GM12878 (cell line): ENCODE data around the gene SLC4A9. TPM values are rescaled to one million over a fixed set of nuclear protein-coding genes. Genes with fewer than 3 reads are reported as not detected.

Experiments
- ATAC-seq: fragments of 200-7000 bp; cut with Tn5 transposase; 3 replicates; pipeline ENCODE4 v1.9.1; 2020; ENCODE audit warnings: mild to moderate bottlenecking, moderate library complexity
- BruUV-seq: library from RNA; stranded (reverse); fragments of 400-500 nt; replicated peaks from 2 replicates; lab custom pipeline; 2021; lab: Mats Ljungman, UMichigan
- CTCF ChIA-PET: fragments of 300-600 bp; sonication (Branson Sonifier 250); formaldehyde crosslinking; extraction: SDS; loops from one replicate; lab custom pipeline; 2021; ENCODE audit warnings: inconsistent platforms; lab: Yijun Ruan, JAX
- POLR2A ChIA-PET: fragments of 350-600 bp; formaldehyde crosslinking; extraction: SDS; loops from one replicate; lab custom pipeline; 2021; ENCODE audit warnings: inconsistent platforms; lab: Charles Lee
- RAD21 ChIA-PET: fragments of 300-600 bp; sonication (Branson Sonifier 250); formaldehyde crosslinking; loops from one replicate; lab custom pipeline; 2023; ENCODE audit warnings: antibody characterized with exemption; ENCODE audit not compliant: unreplicated experiment; lab: Charles Lee
- SMC1A ChIA-PET: fragments of 300-600 bp; sonication (Branson Sonifier 250); formaldehyde crosslinking; loops from one replicate; lab custom pipeline; 2023; ENCODE audit not compliant: unreplicated experiment, uncharacterized antibody; lab: Charles Lee
- DNase-seq: peaks from one replicate; pipeline ENCODE4 v3.0.0-alpha.2; 2011; ENCODE audit warnings: low read depth, low spot score
- FAIRE-seq: peaks from 3 replicates; lab custom pipeline; 2011; peaks lifted over from hg19 to GRCh38; lab: Jason Lieb, UNC
- H2AFZ ChIP-seq: 2 replicates; pipeline ENCODE4 v1.6.0; 2011; ENCODE audit warnings: low read depth, low read length, control low read depth; ENCODE audit not compliant: control insufficient read depth
- H3K27ac ChIP-seq: 2 replicates; pipeline ENCODE4 v1.5.1; 2011; ENCODE audit warnings: control low read depth; ENCODE audit not compliant: control insufficient read depth, insufficient read depth
- H3K27me3 ChIP-seq, 2 experiments: replicated peaks in 1 of 2; 2 replicates each; pipeline versions ENCODE4 v1.6.0 to v1.6.1; 2011; ENCODE audit warnings: low read length in 1 of 2; ENCODE audit not compliant: control insufficient read depth in 2 of 2, insufficient read depth in 2 of 2
- H3K36me3 ChIP-seq, 2 experiments: 2 replicates each; pipeline ENCODE4 v1.5.1; 2011; ENCODE audit warnings: low read length in 1 of 2; ENCODE audit not compliant: control insufficient read depth in 2 of 2, insufficient read depth in 2 of 2
- H3K4me1 ChIP-seq: 2 replicates; pipeline ENCODE4 v1.6.1; 2011; ENCODE audit warnings: mild to moderate bottlenecking, low read length, moderate library complexity, mixed read lengths; ENCODE audit not compliant: control insufficient read depth, insufficient read depth
- H3K4me2 ChIP-seq: 2 replicates; pipeline ENCODE4 v1.6.0; 2011; ENCODE audit warnings: control low read depth; ENCODE audit not compliant: control insufficient read depth, insufficient read depth
- H3K4me3 ChIP-seq: fragments of 200-600 bp; sonication (generic); 2 replicates; pipeline ENCODE4 v1.5.1; 2016
- H3K79me2 ChIP-seq: 2 replicates; pipeline ENCODE4 v1.6.0; 2011; ENCODE audit warnings: low read length; ENCODE audit not compliant: control insufficient read depth, insufficient read depth
- H3K9ac ChIP-seq: 2 replicates; pipeline ENCODE4 v1.8.0; 2011; ENCODE audit warnings: low read length, control low read depth, mixed read lengths; ENCODE audit not compliant: control insufficient read depth, insufficient read depth
- H3K9me3 ChIP-seq: replicated peaks from 3 replicates; pipeline ENCODE4 v1.5.1; 2011; ENCODE audit warnings: mild to moderate bottlenecking, low read length; ENCODE audit not compliant: control insufficient read depth, insufficient read depth
- H4K20me1 ChIP-seq: 2 replicates; pipeline ENCODE4 v1.6.0; 2011; ENCODE audit not compliant: control insufficient read depth, insufficient read depth
- CEBPB ChIP-seq, 2 experiments: fragments of 150-350 bp in 1 of 2; IDR thresholded peaks; 2 replicates each; pipeline ENCODE4 v1.6.1; 2012 to 2014; ENCODE audit warnings: low read depth in 2 of 2, low read length in 2 of 2, borderline replicate concordance in 1 of 2, inconsistent platforms in 1 of 2
- MEF2B ChIP-seq: fragments of 450-650 bp; IDR thresholded peaks from 2 replicates; pipeline ENCODE4 v1.6.1; 2018; ENCODE audit warnings: mild to moderate bottlenecking, moderate library complexity; ENCODE audit not compliant: partially characterized antibody, poor library complexity, severe bottlenecking
- MLLT1 ChIP-seq: fragments of 450-650 bp; IDR thresholded peaks from 2 replicates; pipeline ENCODE4 v1.6.1; 2016; ENCODE audit warnings: mild to moderate bottlenecking
- NKRF ChIP-seq: fragments of 450-650 bp; conservative IDR thresholded peaks from 2 replicates; pipeline ENCODE4 v1.6.1; 2017; ENCODE audit warnings: mild to moderate bottlenecking, moderate library complexity
- RELB ChIP-seq: fragments of 450-650 bp; IDR thresholded peaks from 2 replicates; pipeline ENCODE4 v1.6.1; 2017; ENCODE audit warnings: low read depth, mild to moderate bottlenecking, moderate library complexity
- STAT3 ChIP-seq: IDR thresholded peaks from 2 replicates; pipeline ENCODE4 v1.6.1; 2011; ENCODE audit warnings: low read depth, low read length, improper control_type of control experiment
- TAF1 ChIP-seq: IDR thresholded peaks from 2 replicates; pipeline ENCODE4 v1.6.1; 2011; ENCODE audit warnings: mild to moderate bottlenecking, low read depth, low read length, borderline replicate concordance
- WGBS: methylation state at CpG from one replicate; pipeline ENCODE4 v1.1.6; 2016; ENCODE audit warnings: low lambda C conversion rate; ENCODE audit not compliant: insufficient replicate concordance, insufficient coverage; ENCODE audit errors: missing lambda C conversion rate; 5-methylcytosine and 5-hydroxymethylcytosine counted together
- in situ Hi-C: fragments of 300-500 bp; cut with MboI; formaldehyde crosslinking; loops from 9 replicates; pipeline ENCODE4 v1.14.3; 2018; ENCODE audit warnings: mixed read lengths
- intact Hi-C: fragments of 100-400 bp; cut with micrococcal nuclease; formaldehyde crosslinking; loops from one replicate; pipeline ENCODE4 v1.14.2; 2022; ENCODE audit not compliant: unreplicated experiment
- polyA plus RNA-seq, 11 experiments: library from polyadenylated mRNA; depleted of rRNA in 4 of 11; unstranded in 6 of 11; stranded (reverse) in 5 of 11; fragments of >200 nt; fragmentation: Nextera tagmentation in 4 of 11; fragmentation: Illumina TruSeq in 1 of 11; extraction: Ambion mirVana in 4 of 11; extraction: Trizol in 1 of 11; gene quantifications; 1 replicate in 1 of 11; 2 replicates in 10 of 11; pipeline versions ENCODE4 v1.2.1 to v1.2.3, GENCODE V29; 2011 to 2016; ENCODE audit warnings: inconsistent platforms in 2 of 11, missing spikeins in 2 of 11, low read depth in 1 of 11
- total RNA-seq, 4 experiments: library from RNA; depleted of rRNA in 3 of 4; stranded (reverse); fragments of >200 nt in 3 of 4; fragmentation: Illumina TruSeq in 1 of 4; extraction: Trizol in 1 of 4; gene quantifications; 2 replicates each; pipeline versions ENCODE4 v1.2.1 to v1.2.3, GENCODE V29; 2013 to 2021
- TF ChIP-seq, protein P1 (sequence below): fragments of 450-650 bp; IDR thresholded peaks from 2 replicates; pipeline ENCODE4 v1.6.1; 2016; ENCODE audit warnings: mild to moderate bottlenecking
- TF ChIP-seq, protein P2 (sequence below): fragments of 450-650 bp; IDR thresholded peaks from 2 replicates; pipeline ENCODE4 v1.6.1; 2017; ENCODE audit warnings: borderline replicate concordance

Gene SLC4A9
- total and polyA plus RNA-seq, 10 of the 15 experiments (the other 5 are each of a cell fraction or from before 2014, with no cell fraction given), result 0.03 to 0.05 (median 0.05) TPM; not detected in 7

- DNase-seq, result peak; percentile 95
- Histone ChIP-seq H3K9ac (peak overlapping the region; percentile 90), H3K4me1 (no peaks in the 10 kb centered on the region; the same call in 1 of the 2 replicates), H3K27me3 (no peaks in the 10 kb centered on the region), H3K27ac (peak overlapping the region; percentile 98), H3K4me3 (peak overlapping the region; percentile 81), H3K36me3 (no peaks in the 10 kb centered on the region), H3K9me3 (no peaks in the 10 kb centered on the region), H3K4me2 (peak overlapping the region; percentile 5), H4K20me1 (no peaks in the 10 kb centered on the region), H2AFZ (peak overlapping the region; percentile 100), H3K79me2 (peaks cover 63% of the 10 kb centered on the region)
- WGBS, result under 1% methylated on average over 54 of the region's 54 CpGs
- RAD21 ChIA-PET, result interaction anchor here (0.6 to 1.4 kb wide), 8 partner anchors 28 to 318 kb away, joined by 3 to 5 read pairs (median 3); partner anchors contain the start of gene ZMAT2
- peak; percentile 81 for FAIRE-seq
- SMC1A ChIA-PET, result interaction anchor here (0.9 to 1.7 kb wide), 8 partner anchors 19 to 1107 kb away, joined by 3 to 5 read pairs (median 4); partner anchors contain the start of genes EIF4EBP3, IK and NDUFA2
- in situ Hi-C loops, result loop anchor here (25.0 kb wide), 1 partner anchor 1211 kb away; the partner anchor contains the start of gene DIAPH1
- BruUV-seq, result no TSS peak
- CTCF ChIA-PET, result interaction anchor here (0.8 to 1.4 kb wide), 5 partner anchors 28 to 318 kb away, joined by 3 read pairs; partner anchors contain the start of genes HARS1, HARS2 and HBEGF
- intact Hi-C loops, result loop anchor here (2.0 to 5.0 kb wide), 4 partner anchors 131 to 290 kb away; partner anchors contain the start of genes HARS1, HARS2 and TMCO6
- POLR2A ChIA-PET, result interaction anchor here (0.5 to 2.7 kb wide), 12 partner anchors 22 to 311 kb away, joined by 3 to 11 read pairs (median 4); partner anchors contain the start of genes EIF4EBP3, IK, NDUFA2 and SRA1
- peak; percentile 84 for ATAC-seq
- TF ChIP-seq CEBPB (IDR thresholded peaks at IDR 0.05; ENCODE audit: borderline replicate concordance in 1 of 2, low read depth in 2 of 2, low read length in 2 of 2), result no peak
- TF ChIP-seq TAF1, result 0 out of 2 replicates have a peak, but pooled peaks have one; percentile 17
- TF ChIP-seq, protein P1, sequence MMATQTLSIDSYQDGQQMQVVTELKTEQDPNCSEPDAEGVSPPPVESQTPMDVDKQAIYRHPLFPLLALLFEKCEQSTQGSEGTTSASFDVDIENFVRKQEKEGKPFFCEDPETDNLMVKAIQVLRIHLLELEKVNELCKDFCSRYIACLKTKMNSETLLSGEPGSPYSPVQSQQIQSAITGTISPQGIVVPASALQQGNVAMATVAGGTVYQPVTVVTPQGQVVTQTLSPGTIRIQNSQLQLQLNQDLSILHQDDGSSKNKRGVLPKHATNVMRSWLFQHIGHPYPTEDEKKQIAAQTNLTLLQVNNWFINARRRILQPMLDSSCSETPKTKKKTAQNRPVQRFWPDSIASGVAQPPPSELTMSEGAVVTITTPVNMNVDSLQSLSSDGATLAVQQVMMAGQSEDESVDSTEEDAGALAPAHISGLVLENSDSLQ, result peak; percentile 96
- TF ChIP-seq NKRF, result peak; percentile 88
- no peak for TF ChIP-seq MLLT1
- no peak for TF ChIP-seq MEF2B
- TF ChIP-seq, protein P2, sequence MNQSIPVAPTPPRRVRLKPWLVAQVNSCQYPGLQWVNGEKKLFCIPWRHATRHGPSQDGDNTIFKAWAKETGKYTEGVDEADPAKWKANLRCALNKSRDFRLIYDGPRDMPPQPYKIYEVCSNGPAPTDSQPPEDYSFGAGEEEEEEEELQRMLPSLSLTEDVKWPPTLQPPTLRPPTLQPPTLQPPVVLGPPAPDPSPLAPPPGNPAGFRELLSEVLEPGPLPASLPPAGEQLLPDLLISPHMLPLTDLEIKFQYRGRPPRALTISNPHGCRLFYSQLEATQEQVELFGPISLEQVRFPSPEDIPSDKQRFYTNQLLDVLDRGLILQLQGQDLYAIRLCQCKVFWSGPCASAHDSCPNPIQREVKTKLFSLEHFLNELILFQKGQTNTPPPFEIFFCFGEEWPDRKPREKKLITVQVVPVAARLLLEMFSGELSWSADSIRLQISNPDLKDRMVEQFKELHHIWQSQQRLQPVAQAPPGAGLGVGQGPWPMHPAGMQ, result no peak
- no peak for TF ChIP-seq STAT3
- peak; percentile 15; the same call in 1 of the 2 replicates for TF ChIP-seq RELB
These were observed 40.9 kb downstream of the SLC4A9 start for GRCh38 chr5:140400730-140401361.
